HG03025 (cell line): ENCODE measurements around the gene WWOX.

Experiments used
- ATAC-seq: cut with Tn5 transposase; IDR thresholded peaks from one replicate; pipeline ENCODE4 v1.9.1; 2021; ENCODE audit warnings: mild to moderate bottlenecking, moderate library complexity; ENCODE audit not compliant: unreplicated experiment, low FRiP score

Gene WWOX

DNA sequence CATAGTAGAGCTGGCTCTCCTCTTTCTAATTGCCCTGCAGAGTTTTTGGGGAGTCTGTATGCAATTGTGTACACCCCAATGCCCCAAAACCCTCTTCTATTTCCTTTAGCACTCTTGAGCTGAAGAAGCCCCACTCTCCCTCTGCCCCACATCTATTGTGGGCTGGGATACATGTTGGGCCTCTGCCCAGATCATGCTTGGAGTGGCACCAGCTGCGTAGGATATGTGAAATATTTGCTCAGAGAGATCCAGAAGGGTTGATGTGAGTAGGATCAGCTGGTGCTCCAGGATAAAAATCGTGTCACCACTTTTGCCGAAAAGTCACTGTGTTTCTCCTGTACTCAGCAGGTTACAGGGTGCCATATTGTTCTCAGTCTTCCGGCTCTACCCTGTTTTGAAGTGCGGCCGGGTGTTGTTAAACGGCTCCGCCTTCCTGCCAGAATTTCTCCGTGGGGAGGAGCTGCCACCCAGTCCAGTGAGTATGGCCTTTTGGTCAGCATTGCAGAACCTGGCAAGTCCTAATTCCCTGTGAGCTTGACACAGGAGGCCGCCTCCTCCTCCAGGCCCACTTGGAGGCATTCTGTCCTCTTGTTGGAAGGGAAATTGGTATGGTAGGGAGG lies 664.5 kb downstream of the WWOX start:
- no peak for ATAC-seq

DNA sequence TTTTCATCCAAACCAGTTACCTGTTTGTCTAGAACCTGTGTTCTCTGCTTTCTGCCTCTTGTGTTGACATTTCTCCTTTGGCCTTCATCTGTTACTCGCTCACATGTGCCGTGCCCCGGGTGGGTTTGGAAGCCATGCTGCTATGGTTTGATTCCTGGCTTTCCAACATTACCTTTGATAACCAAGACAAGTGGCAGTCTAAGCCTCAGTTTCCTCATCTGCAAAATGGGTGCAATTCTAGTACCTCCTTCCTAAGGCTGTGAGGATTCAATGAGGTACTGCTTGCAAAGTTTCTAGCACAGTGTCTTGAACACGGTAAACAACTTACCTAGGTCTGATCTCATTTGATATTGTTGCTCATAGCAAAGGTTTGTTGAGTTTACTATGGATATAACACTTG lies 665.0 kb downstream of the WWOX start:
- no peak for ATAC-seq

DNA sequence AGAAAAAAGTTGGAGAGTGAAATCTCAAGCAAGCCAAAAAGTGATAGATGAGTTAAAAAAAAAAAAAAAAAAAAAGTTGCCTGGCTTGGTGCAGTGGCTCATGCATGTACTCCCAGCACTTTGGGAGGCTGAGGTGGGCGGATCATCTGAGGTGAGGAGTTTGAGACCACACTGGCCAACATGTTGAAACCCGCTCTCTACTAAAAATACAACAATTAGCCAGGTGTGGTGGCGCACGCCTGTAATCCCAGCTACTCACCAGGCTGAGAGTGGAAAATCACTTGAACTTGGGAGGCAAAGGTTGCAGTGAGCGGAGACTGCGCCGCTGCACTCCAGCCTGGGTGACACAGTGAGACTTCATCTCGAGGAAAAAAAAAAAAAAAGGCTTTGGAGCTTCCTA lies 668.8 kb downstream of the WWOX start:
- no peak for ATAC-seq

DNA sequence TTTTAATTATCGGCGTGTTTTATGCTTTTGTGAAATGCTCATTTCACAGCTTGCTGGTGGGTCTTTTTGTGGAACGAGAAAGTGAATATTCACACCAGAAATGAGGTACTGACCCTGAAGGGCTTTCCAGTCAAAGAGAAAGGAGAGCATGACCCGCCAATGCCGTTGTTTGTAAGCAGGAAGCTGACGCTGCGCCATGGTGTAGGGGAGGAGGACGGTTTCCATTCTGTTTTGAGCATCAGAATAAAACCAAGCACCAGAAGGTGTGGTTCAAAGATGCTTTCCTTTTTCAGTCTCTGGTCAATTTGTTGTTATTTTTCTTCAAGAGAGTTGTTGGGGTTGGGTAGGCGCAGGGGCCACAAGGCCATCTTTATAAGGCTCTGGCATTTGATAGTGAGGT lies 669.3 kb downstream of the WWOX start:
- no peak for ATAC-seq

DNA sequence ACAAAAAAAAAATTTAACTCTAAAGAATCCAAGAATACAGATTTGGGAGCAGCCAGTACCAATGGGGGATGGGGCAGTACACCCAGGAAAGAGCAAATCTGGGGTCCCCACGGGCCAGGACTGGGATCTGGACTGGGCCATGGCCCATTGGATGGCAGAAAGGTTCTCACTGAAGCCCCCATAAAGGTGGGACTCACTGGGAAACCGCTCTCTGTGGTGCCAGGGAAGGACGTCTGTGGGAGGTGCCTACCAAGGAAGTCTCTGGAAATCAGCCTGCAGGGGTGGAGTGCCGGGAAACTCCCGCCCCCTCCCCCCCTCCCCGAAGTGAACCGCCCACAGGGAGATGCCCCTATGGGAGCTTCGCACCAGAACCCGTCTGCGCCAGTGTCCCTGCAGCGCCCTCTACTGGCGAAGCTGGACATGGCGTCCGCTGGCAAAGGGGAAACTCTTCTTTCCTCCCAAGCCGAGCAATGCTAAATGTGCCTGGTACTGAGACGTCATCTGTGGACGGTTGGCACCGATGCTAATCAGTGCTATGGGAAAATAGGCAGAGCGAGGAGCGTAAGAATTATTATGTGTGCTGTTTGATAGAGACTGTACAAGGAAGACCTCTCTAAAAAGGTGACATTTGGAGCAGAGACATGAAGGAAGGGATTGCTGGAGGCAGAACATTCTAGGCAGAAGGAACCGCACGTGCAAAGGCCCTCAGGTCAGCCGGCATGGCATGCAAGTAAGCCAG lies 671.1 kb downstream of the WWOX start:
- no peak for ATAC-seq

DNA sequence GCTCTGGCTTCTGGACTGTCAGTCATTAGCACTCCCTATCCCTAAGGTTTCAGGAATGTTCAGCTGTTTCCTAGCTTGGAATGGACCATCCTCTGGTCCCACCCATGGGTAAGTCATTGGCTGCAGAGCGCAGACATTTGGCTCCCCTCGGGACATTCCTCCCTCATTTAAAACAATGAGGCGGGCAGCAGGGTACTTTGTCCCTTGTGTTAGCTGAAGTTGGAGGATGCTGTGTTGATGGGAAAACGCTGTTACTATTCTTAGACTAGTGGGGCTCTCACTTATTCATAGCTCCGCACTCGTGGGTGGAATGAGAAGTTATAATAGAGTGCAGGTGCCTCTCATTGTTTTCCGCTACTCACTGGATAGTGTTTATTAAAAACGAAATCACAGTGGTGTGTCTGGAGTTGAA lies 673.8 kb downstream of the WWOX start:
- no peak for ATAC-seq

DNA sequence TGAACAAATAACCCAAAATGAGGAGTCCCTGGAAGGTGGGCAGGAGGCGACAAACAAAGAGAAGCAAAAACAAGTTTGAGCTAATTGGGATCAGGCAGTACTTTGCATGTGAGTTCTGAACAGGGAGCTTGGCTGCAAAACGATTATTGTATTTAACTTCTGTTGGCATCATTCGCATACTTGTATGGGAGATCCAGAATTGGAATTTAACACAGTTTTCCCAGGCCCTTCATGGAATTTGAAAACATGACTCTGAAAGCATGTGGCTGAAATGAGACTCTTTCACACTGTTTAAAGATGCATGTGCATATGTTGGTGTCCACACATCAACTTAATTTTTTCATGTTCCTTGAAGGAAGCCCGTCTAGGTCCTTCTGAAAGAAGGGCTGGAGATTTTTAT lies 674.3 kb downstream of the WWOX start:
- ATAC-seq, result no peak

DNA sequence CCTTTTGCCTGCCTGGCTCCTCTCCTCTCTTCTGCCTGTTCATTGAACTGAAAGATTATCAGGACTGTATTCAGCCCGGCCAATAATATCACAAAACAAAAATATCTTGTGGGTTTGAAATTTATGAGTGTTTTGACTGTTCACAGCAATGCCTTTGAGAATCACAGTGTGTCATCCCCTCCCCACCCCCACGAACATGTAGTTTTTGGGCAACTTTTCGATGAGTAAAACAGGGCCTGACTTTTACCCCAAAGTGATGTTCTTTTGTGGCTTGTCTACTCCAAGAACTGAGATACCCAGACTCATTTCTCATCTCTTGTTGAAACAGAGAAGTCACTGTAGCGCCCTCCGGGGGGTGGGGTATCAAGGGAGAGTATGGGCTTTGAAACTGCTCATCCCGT lies 675.7 kb downstream of the WWOX start:
- no peak for ATAC-seq

DNA sequence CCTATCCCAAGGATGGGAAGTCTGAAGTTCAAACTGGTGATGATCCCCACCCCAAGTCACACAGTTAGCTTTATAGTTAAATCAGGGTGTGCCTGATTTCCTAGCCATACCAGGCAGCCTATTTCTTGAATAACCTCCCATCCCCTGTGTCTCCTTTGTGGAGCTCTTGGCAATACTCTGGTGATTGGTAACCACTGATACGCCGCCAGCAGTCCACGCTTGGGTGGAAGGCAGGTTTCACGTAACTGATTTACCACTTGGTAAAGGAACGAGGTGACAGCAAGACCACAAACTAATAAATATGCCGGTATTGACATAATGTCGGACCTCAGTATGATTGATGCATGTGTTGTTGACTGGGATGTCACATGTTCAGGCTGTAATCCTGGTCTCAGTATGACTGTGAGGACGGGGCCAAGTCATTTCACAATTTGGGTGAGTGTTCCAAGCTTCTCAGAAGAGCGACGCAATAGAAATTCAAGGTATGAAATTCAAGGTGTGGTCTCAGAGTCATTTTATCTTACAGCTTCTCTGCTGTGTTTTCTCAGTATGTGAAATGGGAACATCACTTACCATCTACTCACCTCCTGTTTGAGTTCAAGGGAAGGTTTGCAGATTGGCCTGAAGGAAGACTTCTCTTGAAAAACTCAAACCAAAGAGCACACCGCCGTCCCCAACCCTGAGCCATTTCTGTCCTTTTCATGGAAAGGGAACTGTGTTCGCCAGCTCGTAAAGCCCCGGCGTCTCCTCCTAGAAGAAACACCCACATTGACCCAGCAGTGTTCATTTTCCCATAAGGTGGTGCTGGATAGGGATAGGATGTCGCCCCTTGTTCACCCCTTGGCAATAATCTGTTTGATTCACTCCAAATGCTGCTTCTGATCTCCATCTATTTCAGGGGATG lies 678.9 kb downstream of the WWOX start:
- ATAC-seq, result no peak

DNA sequence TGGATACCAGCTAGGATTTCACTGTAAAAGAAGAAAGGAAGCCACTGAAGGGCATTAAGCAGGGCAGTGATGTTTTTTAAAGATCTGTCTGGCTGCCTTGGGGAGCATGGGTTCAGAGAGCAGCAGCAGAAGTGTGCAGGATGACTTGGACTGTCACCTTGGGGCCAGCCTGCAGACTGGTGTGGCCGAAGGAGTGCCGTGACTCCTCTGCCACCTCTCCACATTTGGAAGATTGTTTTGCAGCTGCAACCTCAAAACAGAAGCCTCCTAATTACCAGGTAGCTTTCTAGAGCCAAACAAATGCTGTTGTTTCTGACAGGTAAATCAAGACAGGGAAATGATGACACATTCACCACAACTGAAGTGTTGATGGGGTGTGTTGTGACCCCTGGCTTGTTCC lies 681.4 kb downstream of the WWOX start:
- no peak for ATAC-seq

DNA sequence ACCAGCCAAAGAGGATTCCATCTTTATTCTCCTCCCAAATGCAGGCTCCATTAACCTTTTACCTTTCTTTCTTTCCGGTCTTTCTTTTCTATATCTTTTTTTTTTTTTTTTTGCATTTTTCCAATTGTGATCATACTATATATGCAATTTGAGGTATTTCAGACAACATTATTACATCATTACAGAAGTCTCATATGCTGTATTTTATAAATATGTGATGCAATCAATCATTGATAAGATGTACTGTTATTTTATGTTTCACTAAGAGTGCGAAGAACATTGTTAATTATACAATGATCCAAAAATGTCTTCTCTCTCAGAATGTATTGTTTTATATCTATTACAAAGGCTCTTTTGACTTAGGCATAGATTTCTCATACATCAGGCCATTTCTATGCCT lies 683.1 kb downstream of the WWOX start:
- no peak for ATAC-seq

DNA sequence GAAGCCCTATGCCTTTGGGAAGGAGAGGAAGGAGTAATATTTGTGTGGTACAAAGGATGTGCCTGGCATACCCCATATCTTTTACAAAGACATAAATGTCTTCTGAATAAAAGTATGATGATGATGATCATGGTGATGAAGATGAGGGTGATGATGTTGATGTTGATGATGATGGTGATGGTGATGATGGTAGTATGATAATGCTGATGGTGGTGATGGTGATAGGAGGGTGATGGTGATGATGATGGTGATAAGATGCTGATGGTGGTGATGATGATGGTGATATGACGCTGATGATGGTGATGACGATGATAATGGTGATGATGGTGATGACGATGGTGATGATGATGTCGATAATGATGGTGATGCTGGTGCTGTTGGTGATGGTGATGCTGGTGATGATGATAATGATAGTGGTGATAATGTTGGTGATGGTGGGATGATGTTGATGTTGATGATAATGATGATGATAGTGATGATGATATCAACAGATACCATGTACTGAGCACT lies 684.2 kb downstream of the WWOX start:
- ATAC-seq, result no peak

DNA sequence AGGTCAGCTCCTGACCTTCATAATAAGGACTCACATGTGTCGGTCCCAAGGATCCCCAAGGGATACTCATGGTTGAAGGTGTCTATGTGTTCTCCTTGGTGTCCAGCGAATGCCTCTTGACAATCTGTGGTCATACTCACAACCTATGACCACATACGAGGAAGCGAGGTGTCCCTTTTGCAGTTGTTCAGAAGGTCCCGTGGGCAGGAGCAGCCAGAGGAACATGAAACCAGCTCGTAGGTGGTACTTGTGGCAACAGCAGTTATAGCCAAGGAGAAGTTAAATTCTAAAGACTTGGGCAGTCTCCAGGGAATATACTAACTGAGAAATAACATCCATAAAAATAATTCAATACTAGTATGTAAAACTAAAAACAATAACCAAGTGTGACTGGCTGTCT lies 685.3 kb downstream of the WWOX start:
- ATAC-seq, result no peak

DNA sequence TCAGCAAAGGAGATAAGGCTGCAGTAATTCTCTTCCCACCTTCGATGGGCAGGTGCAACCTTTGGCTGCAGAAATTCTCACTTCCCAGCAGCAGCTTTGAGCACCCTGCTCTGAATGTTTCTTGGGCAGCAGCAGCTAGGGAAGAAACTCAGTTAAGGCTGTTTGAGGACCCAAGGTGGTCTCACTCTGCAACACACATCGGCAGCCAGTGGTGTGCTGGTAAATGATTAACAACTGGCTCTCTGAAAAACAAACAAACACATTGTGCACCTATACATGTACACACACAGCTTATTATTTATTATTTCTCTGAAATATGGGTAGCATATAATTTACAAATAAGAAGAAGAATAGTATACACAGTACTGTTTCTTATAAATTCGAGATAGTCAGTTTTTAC lies 685.8 kb downstream of the WWOX start:
- ATAC-seq, result no peak

DNA sequence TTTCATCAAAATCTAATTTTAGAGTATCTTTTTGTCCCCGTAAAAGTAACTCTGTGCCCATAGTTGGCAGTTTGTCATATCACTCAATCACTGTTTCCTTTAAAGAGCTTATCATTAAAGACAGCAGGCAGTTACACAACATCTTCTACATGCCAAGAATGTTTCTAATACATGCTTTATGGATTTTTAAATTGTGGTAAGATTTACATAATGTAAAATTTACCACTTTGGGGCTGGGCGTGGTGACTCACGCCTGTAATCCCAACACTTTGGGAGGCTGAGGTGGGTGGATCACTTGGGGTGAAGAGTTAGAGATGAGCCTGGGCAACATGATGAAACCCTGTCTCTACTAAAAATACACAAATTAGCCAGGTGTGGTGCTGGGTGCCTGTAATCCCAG lies 687.2 kb downstream of the WWOX start:
- ATAC-seq, result no peak

DNA sequence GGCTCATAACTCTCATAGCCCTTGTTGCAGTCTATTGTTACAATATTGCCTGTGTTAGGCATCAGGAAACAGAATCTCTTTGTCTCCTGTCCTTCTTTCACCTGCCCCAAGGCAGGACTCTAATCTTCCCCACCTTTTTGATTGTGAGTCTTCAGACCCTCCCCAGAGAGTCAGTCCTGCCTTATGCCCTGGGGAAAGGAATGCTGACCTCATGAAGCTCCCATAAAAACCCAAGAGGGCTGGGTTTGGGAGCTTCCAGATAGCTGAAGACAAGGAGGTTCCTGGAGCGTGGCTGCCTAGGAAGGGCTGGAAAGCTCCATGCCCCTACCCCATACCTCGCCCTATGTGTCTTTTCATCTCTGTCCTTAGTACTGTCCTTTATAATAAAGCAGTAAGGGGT lies 688.8 kb downstream of the WWOX start:
- ATAC-seq, result no peak

DNA sequence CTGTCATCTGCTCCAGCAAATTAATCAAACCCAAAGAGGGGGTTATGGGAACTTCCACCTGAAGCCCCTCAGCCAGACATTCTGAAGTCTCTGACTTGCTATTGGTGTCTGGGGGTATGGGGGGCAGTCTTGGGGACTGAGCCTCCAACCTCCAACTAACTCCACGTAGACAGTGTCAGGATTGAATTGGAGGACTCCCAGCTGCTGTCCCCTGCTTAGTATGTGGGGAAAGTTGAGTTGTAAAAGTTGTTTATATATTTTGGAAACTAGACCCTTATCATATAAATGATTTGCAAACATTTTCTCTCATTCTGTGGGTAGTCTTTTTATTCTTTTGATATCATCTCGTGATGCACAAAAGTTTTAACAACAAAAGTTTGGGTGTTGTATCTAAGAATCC lies 689.2 kb downstream of the WWOX start:
- ATAC-seq, result no peak

DNA sequence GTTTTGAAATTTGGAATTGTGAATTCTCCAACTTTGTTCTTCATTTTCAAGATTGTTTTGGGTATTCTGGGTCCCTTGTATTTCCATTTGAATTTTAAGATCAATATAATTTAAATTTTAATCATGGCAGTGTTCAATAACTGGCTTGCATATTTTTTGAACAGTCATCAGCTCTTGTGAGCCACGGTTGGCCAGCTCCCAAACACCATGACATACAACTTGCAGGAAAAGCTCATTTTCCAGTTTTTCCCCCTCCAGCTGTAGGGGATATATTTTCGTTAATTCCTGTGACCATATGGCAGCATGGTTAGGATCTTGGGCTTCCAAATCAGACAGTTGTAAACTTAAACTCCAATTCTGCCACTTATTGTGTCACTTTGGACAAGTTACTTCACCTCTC lies 690.1 kb downstream of the WWOX start:
- ATAC-seq, result no peak

DNA sequence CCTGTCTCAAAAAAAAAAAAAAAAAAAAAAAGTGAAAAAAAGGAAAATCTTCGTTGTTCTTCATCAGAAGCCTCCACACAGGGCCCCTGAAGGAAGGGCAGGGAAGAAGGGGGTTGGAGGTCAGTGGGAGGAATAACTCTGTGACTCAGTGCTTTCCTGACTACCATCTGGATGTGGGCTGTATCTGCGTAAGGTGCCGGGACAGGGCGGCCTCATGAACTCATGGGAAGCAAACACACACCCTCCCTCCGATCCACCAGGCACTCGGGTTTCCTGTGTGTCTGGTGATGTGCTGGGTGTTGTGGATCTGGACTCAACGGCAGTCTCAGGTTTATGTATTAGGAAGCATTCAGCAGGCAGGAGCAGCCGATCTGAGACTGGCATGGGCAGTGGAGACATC lies 691.6 kb downstream of the WWOX start:
- ATAC-seq, result no peak

DNA sequence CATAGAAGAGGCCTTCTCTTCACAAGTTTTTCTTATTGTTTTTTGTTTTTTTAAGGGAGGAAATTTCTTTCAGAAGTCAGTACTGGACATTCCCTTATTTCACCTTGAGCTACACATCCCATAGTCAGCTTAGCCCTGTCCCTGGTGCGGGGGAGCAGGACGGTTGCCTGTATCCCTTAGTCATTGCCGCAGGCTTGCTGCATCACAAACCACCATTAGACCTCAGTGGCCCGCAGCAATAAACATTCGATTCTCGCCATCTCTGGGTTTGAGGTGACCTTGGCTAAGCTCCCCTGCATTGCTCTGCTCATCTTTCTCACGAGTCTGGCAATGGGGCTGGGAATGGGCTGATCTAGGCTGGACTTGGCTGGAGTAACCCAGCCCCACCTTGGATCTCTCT lies 692.5 kb downstream of the WWOX start:
- ATAC-seq, result no peak

DNA sequence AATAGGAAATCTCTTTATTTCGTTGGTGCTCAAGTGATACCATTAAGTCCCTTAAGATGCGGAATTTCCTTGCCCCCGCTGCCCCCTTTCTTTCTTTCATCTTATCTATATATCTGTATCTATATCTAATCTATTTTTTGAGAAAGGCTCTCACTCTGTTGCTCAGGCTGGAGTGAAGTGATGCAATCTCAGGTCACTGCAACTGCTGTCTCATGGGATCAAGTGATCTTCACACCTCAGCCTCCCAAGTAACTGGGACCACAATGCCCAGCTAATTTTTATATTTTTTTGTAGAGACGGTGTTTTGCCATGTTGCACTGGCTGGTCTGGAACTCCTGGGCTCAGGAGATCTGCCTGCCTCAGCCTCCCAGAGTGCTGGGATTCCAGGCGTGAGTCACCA lies 693.5 kb downstream of the WWOX start:
- no peak for ATAC-seq
